Astrocyte of the cerebellum (primary cell): ENCODE results near the gene PCED1B.

ENCODE experiments used
- DNase-seq: peaks from one replicate; pipeline ENCODE4 v3.0.0-alpha.2; 2011; ENCODE audit warnings: low read depth
- H3K4me3 ChIP-seq: 2 replicates; pipeline ENCODE4 v1.5.1; 2011; ENCODE audit warnings: mild to moderate bottlenecking, low read depth, low read length, moderate library complexity
- CTCF ChIP-seq: IDR thresholded peaks from 2 replicates; pipeline ENCODE4 v1.5.1; 2012; ENCODE audit warnings: low read length, low read depth, moderate library complexity, mild to moderate bottlenecking; ENCODE audit errors: missing control alignments
- in situ Hi-C: cut with HindIII; loops from 2 replicates; pipeline ENCODE4 v1.10.0; 2017; ENCODE audit warnings: low sequenced_read_pairs

Gene PCED1B

GRCh38 chr12:47249719-47250357 lies 170.4 kb downstream of the PCED1B start:
- H3K4me3 ChIP-seq = no peak overlapping the region
- in situ Hi-C loops = no loop called here
- TF ChIP-seq CTCF = no peak
- DNase-seq = no peak

DNA sequence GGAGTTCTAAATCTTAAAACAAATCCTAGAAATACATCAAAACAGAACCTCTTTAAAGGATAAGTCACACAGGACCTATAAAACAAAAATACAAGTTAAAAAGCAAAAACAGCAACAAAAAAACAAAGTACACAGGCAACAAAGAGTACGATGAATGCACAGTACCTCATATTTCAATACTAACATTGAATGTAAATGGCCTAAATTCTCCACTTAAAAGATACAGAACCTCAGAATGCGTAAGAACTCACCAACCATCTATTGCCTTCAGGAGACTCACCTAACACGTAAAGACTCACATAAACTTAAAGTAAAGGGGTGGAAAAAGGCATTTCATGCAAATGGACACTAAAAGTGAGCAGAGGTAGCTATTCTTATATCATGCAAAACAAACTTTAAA lies 172.5 kb downstream of the PCED1B start:
- DNase-seq = no peak
- in situ Hi-C loops = no loop called here
- TF ChIP-seq CTCF = no peak
- H3K4me3 ChIP-seq = no peak overlapping the region

DNA sequence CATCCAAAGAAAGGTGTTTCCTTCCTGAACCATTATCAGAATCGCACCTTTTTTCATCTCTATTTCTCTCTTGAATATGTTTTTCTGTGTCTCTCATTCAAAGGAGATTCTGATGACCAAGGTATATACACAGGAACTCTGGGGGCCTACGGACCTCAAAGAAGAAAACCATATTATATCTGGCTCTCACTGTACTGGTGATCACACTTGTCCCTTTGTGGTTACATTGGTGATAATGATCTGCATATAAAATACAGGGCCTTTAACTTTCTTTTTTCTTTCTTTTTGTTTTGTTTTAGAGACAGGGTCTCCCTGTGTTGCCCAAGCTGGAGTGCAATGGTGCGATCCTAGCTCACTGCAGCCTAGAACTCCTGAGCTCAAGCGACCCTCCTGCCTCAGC lies 185.5 kb downstream of the PCED1B start:
- H3K4me3 ChIP-seq = no peak overlapping the region
- DNase-seq = no peak
- in situ Hi-C loops = no loop called here
- TF ChIP-seq CTCF = no peak

- in situ Hi-C loops = no loop called here
- no peak for DNase-seq
- no peak for TF ChIP-seq CTCF
- H3K4me3 ChIP-seq = no peak overlapping the region
These were observed 186.0 kb downstream of the PCED1B start for GRCh38 chr12:47265391-47265790.

GRCh38 chr12:47267571-47267970 lies 188.2 kb downstream of the PCED1B start:
- TF ChIP-seq CTCF = no peak
- in situ Hi-C loops = no loop called here
- DNase-seq = no peak
- no peak overlapping the region for H3K4me3 ChIP-seq

DNA sequence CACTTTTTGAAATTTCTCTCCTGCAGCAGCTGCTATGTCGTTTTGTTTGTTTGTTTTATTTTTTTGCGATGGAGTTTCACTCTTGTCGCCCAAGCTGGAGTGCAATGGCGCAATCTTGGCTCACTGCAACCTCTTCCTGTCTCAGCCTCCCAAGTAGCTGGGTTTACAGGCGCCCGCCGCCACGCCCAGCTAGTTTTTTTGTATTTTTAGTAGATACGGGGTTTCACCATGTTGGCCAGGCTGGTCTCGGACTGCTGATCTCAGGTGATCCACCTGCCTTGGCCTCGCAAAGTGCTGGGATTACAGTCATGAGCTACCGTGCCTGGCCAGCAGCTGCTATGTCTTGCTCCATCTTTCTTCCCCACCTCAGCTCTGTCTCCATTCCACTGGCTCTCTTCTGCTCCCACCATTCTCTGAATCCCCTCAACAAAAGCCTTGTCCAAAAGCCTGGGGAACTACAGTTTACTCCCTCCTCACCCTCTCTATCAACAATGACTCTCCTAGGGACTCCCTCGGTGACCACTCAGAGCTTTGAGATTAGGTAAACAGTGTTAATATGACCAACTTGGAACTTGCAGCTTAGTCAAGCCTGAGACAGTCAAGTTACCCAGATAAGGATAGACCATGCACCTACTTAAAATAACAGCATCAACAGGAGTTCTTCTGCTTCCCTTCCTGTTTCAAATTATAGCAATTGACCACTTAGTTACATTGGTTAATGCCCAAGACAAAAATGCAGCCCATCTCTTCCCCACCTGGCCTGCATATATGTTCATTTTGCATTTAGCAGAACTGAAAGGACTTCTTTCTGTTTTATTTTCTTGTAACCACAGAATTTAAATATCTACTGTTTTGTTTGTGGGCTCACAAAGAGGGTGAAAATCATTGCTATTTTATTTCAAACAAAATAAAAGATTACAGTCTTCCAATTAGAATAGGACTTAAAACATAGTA lies 189.4 kb downstream of the PCED1B start:
- no peak overlapping the region for H3K4me3 ChIP-seq
- in situ Hi-C loops = no loop called here
- no peak for DNase-seq
- no peak for TF ChIP-seq CTCF
